Psoas muscle (tissue), 8 donors: ENCODE results near the gene PRTN3. TPM values are rescaled to one million over a fixed set of nuclear protein-coding genes. Genes with fewer than 3 reads are reported as not detected.
"Not testable (repeated sequence)": the region's sequence is repeated elsewhere in the genome, so short reads cannot be mapped to it uniquely, and the experiment has no call there.

ENCODE experiments used
- ATAC-seq, 4 donors: fragments of 200-7000 bp; cut with Tn5 transposase; one replicate each; pipeline ENCODE4 v1.9.1; 2020; ENCODE audit warnings: moderate library complexity in 3 of 4, mild to moderate bottlenecking in 2 of 4
- DNase-seq, 2 donors: peaks; one replicate each; pipeline ENCODE4 v3.0.0-alpha.2; 2020
- H3K27ac ChIP-seq: fragments of 200-600 bp; one replicate; pipeline ENCODE4 v1.8.0; 2022
- H3K27me3 ChIP-seq, 3 donors: fragments of 200-600 bp in 1 of 3; one replicate each; pipeline versions ENCODE4 v1.6.1 to v1.8.0; 2013 to 2022; ENCODE audit warnings: low read length in 2 of 3, mild to moderate bottlenecking in 2 of 3, moderate library complexity in 1 of 3; ENCODE audit not compliant: insufficient read depth in 3 of 3
- H3K36me3 ChIP-seq, 2 donors: fragments of 200-600 bp in 1 of 2; one replicate each; pipeline versions ENCODE4 v1.6.1 to v1.8.0; 2013 to 2022; ENCODE audit warnings: low read depth in 1 of 2, mild to moderate bottlenecking in 1 of 2, moderate library complexity in 1 of 2; ENCODE audit not compliant: insufficient read depth in 1 of 2
- H3K4me1 ChIP-seq: fragments of 200-600 bp; one replicate; pipeline ENCODE4 v1.8.0; 2022
- H3K4me3 ChIP-seq: fragments of 200-600 bp; one replicate; pipeline ENCODE4 v1.8.0; 2022; ENCODE audit warnings: mild to moderate bottlenecking
- H3K9me3 ChIP-seq: fragments of 200-600 bp; one replicate; pipeline ENCODE4 v1.8.0; 2022
- WGBS, 3 donors: extraction: QIAGEN DNeasy Blood & Tissue Kit; methylation state at CpG; one replicate each; pipeline versions ENCODE4 v1.1.6 to v1.1.7; 2013; 5-methylcytosine and 5-hydroxymethylcytosine counted together
- intact Hi-C, 2 donors: fragments of 100-400 bp; cut with DNase I; formaldehyde crosslinking; loops; one replicate each; pipeline versions ENCODE4 v1.11.0 to v1.14.2; 2022
- polyA plus RNA-seq, 3 donors: library from polyadenylated mRNA; stranded (reverse); fragments of 200-250 nt; gene quantifications; one replicate each; pipeline ENCODE4 v1.2.3, GENCODE V29; 2013
- total RNA-seq, 4 donors: library from RNA; stranded (reverse); fragmentation: NEBNext Ultra II Directional in 2 of 4; extraction: Animal tissue kit (Norgen Biotek cat#: 25700) in 2 of 4; gene quantifications; one replicate each; pipeline versions ENCODE4 v1.2.1 to v1.2.4, GENCODE V29; 2021 to 2023
- TF ChIP-seq, protein P1 (sequence below): fragments of 200-600 bp; IDR thresholded peaks from one replicate; pipeline ENCODE4 v1.8.0; 2022; ENCODE audit warnings: antibody characterized with exemption
- donor health status: healthy with polysubstance abuse.
- donor health status: DM: no; HTN: no; CAD: no; lungs with moderate emphysema.
- donor health status: Bipolar disorder and iron deficiency.
- donor health status: healthy.
- donor health status: DM: yes; HTN: yes; CAD: no.
- donor health status: DM: no; HTN: no; CAD: no.
- donor health status: DM: no; HTN: no; CAD: no.
- donor health status: DM: yes; HTN: yes; CAD: no.

PRTN3 gene
- total and polyA plus RNA-seq, 7 donors = 0.04 to 0.34 (median 0.14) TPM; not detected in 3

DNA sequence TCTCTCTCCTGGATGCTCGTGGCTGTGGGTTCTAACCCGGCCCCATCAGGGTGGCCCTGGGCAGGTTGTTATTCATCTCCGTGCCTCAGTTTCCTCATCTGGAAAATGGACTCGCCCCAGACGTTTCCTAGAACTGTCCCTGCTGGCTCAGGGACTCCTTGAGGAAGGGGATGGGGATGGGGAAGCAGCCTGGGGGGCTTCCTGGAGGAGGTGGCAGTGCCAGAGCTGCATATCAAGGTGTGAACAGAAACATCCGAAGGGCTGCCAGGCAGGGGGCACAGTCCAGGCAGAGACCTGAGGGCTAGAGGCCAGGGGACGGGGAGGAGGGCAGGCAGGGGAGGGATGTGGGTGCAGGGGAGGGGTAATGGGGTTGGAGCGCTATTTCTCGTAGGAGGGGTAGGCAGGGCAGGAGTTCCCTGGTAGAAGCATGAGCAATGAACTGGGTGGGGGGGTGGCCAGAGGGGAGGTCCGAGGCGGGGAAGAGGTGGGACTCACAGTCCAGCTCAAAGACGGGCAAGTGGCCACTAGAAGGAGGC, 7.7 kb downstream of the PRTN3 start:
- WGBS, 3 donors = 34 to 45% (median 35%) methylated on average over 12 of the region's 12 CpGs
- DNase-seq (peak; percentile 52 to 69), ATAC-seq (no peak)
- Histone ChIP-seq H3K4me3 (no peak overlapping the region), H3K27ac (no peak overlapping the region), H3K36me3 (no peaks in the 10 kb centered on the region), H3K4me1 (peaks cover 11% of the 10 kb centered on the region), H3K27me3 (peaks cover 0 to 80% (median 17%) of the 10 kb centered on the region in 3 donors), H3K9me3 (no peaks in the 10 kb centered on the region)
- intact Hi-C loops = no loop called here
- TF ChIP-seq, protein P1, sequence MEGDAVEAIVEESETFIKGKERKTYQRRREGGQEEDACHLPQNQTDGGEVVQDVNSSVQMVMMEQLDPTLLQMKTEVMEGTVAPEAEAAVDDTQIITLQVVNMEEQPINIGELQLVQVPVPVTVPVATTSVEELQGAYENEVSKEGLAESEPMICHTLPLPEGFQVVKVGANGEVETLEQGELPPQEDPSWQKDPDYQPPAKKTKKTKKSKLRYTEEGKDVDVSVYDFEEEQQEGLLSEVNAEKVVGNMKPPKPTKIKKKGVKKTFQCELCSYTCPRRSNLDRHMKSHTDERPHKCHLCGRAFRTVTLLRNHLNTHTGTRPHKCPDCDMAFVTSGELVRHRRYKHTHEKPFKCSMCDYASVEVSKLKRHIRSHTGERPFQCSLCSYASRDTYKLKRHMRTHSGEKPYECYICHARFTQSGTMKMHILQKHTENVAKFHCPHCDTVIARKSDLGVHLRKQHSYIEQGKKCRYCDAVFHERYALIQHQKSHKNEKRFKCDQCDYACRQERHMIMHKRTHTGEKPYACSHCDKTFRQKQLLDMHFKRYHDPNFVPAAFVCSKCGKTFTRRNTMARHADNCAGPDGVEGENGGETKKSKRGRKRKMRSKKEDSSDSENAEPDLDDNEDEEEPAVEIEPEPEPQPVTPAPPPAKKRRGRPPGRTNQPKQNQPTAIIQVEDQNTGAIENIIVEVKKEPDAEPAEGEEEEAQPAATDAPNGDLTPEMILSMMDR = no peak

DNA sequence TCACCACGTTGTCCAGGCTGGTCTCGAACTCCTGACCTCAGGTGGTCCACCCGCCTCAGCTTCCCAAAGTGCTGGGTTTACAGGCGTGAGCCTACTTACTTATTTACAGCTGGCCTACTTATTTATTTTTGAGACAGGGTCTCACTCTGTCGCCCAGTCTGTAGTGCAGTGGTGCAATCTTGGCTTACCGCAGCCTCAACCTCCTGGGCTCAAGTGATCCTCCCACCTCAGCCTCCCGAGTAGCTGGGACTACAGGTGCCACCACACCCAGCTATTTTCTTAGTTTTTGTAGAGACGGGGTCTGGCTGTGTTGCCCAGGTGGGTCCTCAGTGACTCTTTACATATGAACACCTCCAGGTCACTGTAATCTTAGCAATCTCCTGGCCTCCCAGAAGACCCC, 8.4 kb downstream of the PRTN3 start:
- H3K9me3 ChIP-seq, ATAC-seq, H3K4me1 ChIP-seq, H3K27ac ChIP-seq, H3K4me3 ChIP-seq, DNase-seq, H3K36me3 ChIP-seq, intact Hi-C loops: not testable (repeated sequence)
- WGBS, 3 donors = 74 to 82% (median 78%) methylated on average over 8 of the region's 8 CpGs
- peaks cover 0 to 79% (median 13%) of the 10 kb centered on the region in 3 donors for H3K27me3 ChIP-seq

DNA sequence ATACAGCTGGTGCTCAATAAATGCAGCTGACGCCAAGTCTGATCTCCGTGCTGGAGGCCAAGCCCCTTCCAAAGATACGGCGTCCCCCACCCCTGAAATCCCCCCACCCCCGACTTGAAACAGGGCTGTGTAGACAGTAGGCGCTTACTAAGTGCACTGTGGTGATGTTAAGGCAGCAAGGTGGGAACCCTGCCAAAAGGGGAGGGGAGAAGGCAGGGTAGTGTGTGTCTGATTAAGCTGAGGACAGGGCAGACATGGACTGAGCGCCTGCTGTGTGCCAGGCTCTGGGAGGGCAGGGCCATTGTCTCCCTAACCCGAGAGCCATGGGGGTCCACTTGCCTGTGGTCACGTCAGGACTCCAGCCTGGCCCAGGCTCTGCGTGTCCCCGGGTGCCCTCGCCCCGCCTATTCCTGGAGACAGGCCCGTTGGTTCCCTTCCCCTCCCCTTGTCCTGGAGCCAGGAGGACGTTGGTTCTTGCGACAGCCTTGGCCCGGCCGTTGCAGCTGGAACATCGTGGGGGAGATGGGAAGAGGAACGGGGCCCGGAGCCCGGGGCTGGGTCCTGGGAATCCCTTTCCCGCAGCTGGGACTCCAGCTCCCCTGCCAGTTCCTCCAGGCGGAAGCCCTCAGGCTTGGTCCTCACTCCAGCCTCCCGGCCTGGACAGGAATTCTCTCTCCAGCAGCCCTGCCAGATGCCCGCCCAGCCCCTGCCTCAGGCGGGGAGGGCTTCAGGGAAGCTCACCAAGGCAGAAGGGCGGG, 9.6 kb downstream of the PRTN3 start:
- H3K4me3 ChIP-seq = peak overlapping the region; percentile 2
- no peaks in the 10 kb centered on the region for H3K9me3 ChIP-seq
- DNase-seq (peak; percentile 92 to 96), ATAC-seq (peak; percentile 76 to 90 (median 86))
- peaks cover 7% of the 10 kb centered on the region for H3K4me1 ChIP-seq
- peak overlapping the region; percentile 14 for H3K27ac ChIP-seq
- 13 to 14% (median 13%) methylated on average over 26 to 28 of the region's 28 CpGs for WGBS, 3 donors
- TF ChIP-seq, protein P1 = no peak
- intact Hi-C loops = loop anchor here in 1 of 2 donors (10.0 kb wide), 1 partner anchor 134 kb away; the partner anchor contains the start of gene WDR18
- no peaks in the 10 kb centered on the region for H3K36me3 ChIP-seq
- H3K27me3 ChIP-seq = peaks cover 0 to 78% (median 16%) of the 10 kb centered on the region in 3 donors

DNA sequence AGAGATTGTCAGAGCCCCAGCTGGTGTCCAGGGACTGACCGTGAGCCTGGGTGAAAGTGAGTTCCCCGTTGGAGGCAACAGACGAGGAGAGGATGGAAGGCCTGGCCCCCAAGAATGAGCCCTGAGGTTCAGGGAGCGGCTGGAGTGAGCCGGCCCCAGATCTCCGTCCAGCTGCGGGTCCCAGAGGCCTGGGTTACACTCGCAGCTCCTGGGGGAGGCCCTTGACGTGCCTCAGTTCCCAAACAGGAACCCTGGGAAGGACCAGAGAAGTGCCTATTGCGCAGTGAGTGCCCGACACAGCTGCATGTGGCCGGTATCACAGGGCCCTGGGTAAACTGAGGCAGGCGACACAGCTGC, 10.2 kb downstream of the PRTN3 start:
- no peak for DNase-seq
- Histone ChIP-seq H3K36me3 (no peaks in the 10 kb centered on the region), H3K27ac (peak overlapping the region; percentile 14), H3K4me1 (peaks cover 7% of the 10 kb centered on the region), H3K27me3 (peaks cover 0 to 78% (median 16%) of the 10 kb centered on the region in 3 donors), H3K4me3 (peak overlapping the region; percentile 2), H3K9me3 (no peaks in the 10 kb centered on the region)
- WGBS, 3 donors = 17 to 28% (median 18%) methylated on average over 13 of the region's 13 CpGs
- intact Hi-C loops = loop anchor here in 1 of 2 donors (10.0 kb wide), 1 partner anchor 134 kb away; the partner anchor contains the start of gene WDR18
- TF ChIP-seq, protein P1 = no peak
- no peak for ATAC-seq
